NCI-H2227 treated with DMSO at 0.1 percent for 48 hours (cell line): Measurements from ENCODE around the gene CCDC142.
A peak's percentile ranks its signal among the peaks of the same experiment; 100 is the strongest.
"Not testable (repeated sequence)": the region's sequence is repeated elsewhere in the genome, so short reads cannot be mapped to it uniquely, and the experiment has no call there.

Experiments used
- DNase-seq: peaks from one replicate; lab custom pipeline; 2025; lab: John Stamatoyannopoulos, UW

Gene CCDC142

DNA sequence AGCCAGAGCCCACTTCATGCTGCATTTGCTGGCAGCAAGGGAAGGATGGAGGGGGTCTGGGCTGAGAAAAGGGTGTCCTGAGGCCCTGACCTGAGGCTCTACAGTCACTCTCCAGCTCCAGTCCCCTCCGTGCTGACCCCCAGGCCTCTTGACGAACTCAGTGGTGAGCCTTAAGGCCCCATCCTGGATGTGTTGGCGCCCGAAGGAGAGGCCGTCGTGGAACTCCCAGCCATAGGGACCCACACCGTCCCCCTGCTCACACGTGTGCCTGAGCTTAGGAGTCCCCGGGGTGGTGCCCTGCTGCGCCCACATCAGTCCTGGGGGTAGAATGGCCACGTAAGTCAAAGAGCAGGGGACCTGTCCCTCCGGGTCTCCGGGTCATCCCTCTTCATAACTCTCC lies 18.4 kb downstream of the CCDC142 start:
- DNase-seq: no peak

DNA sequence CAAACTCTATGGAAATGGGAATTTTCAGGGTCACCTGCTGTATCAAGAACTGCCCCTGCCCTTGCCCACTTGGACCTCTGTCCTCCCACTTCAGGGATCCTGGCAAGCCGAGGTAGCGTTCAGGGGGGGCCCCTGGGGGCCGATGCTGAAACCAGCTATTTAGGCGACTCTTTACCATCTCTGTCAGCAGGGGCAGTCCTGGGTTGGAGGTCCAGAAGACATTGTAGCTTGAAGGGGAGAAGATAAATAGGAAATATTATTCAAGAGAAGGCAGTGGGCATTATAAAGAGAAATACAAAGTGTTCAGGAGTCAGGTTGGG lies 20.1 kb downstream of the CCDC142 start:
- no peak for DNase-seq

DNA sequence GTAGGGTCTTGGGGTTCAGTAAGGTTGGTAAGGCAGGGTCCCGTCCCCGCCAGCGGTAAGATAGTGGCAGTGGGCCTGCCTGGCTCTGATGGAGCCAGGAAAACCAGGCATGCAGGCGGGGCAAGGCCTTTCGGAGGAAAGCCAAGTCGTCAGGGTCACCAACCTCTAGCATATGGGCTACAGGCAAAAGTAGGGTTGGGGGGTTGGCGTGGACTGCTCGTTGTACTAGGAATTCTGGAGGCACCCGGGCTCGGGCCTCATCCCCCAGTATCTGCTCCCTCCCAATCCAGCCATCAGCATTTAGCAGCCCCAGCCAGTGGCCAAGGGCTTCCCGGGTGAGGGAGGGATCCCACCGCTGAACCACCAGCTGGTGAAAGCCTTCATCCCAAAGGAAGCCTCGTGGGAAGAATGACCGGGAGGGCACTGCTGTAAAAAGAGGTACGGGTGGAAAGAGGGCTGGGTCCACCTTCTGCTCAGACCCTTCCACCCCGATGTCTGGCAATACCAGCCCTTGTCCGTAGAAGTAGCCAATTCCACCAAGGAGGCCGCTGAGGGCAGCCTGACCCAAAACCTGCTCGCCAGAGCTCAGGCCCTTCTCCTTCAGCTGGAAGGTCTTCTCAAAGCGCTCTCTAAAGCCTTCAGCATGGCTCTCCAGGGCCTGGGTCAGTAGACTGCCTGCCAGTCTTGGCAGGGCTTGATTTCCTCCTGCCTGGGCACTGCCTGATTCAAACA lies 20.6 kb downstream of the CCDC142 start:
- no peak for DNase-seq

DNA sequence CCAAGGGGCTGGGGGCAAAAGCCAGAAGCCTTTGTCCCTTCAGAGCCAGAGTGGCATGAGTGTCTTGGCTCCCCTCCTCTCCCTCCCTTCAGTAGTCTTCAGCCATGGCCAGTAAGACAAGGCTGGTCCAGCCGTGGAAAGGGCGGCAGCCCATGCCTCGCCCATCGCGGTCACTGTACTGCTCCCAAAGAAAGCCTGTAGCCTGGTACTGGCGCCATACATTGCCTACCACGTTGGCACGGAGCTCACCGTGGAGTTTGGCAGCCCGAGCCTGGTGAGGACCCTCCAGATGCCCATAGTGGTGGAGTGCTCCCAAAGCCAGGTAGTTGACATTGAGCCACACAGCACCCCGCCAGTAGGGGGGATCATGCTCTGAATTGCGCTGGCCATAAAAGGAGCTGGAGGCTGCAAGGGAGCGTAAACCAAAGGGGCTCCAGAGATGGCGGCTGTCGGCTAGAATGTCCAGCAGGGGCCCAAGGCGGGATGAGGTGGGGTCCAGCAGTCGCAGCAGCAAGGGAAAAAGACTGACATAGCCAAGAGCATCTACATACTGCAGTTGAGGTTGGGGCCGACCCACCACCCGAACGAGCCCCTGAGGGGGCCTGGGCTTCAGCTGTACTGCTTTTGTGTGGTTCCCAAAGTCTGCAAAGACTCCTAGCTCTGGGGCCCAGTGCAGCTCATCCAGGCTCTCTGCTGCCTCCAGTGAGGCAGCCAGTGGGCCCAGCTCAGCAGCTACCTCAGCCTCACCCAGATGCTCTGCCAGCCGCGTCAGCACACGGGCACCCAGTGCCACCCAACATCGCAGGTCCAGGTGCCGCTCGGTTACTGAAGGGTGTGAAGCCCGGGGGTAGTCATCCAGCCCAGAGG lies 21.4 kb downstream of the CCDC142 start:
- DNase-seq: no peak

DNA sequence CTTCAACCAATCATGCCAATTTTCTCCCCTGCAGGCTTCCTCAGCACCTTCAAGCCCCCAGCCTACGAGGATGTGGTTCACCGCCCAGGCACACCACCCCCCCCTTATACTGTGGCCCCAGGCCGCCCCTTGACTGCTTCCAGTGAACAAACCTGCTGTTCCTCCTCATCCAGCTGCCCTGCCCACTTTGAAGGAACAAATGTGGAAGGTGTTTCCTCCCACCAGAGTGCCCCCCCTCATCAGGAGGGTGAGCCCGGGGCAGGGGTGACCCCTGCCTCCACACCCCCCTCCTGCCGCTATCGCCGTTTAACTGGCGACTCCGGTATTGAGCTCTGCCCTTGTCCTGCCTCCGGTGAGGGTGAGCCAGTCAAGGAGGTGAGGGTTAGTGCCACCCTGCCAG lies 22.6 kb downstream of the CCDC142 start:
- DNase-seq: not testable (repeated sequence)

DNA sequence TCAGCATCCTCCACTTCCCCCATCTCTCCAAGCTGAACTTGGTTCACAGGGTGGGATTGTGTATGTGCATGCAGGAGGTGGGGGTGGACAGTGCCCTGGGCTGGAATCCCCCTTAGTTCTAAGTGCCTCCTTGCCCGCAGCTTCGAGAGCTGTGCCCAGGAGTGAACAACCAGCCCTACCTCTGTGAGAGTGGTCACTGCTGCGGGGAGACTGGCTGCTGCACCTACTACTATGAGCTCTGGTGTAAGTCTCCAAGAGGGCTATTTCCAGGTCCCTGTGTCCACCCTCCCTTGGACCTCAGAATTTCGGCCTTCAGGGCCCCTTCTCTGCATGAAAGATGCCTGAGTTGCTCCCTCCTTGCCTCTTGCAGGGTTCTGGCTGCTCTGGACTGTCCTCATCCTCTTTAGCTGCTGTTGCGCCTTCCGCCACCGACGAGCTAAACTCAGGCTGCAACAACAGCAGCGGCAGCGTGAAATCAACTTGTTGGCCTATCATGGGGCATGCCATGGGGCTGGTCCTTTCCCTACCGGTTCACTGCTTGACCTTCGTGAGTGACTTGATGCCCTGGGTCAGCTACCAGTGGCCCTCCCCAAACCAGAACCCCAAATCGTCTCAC lies 23.2 kb downstream of the CCDC142 start:
- not testable (repeated sequence) for DNase-seq

DNA sequence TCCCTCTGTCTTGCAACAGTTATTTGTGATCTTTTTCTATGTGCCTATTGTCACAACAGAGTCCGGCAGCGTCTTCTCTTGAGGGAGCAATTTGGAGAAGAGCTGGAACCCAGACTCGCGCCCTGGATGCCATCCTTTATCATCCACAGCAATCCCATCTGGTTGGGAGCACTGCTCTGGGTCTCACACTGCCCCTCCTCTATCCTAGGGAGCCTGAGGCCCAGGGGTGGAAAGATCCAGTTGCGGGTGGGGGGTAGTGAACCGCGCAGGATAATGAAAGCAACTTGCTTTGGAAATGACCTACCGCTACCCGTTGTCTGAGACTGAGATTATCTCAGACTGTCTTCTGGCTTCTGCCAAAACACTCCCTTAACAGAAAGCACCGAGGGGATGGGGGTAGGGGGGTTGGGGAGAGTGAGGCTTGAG lies 23.8 kb downstream of the CCDC142 start:
- no peak for DNase-seq

DNA sequence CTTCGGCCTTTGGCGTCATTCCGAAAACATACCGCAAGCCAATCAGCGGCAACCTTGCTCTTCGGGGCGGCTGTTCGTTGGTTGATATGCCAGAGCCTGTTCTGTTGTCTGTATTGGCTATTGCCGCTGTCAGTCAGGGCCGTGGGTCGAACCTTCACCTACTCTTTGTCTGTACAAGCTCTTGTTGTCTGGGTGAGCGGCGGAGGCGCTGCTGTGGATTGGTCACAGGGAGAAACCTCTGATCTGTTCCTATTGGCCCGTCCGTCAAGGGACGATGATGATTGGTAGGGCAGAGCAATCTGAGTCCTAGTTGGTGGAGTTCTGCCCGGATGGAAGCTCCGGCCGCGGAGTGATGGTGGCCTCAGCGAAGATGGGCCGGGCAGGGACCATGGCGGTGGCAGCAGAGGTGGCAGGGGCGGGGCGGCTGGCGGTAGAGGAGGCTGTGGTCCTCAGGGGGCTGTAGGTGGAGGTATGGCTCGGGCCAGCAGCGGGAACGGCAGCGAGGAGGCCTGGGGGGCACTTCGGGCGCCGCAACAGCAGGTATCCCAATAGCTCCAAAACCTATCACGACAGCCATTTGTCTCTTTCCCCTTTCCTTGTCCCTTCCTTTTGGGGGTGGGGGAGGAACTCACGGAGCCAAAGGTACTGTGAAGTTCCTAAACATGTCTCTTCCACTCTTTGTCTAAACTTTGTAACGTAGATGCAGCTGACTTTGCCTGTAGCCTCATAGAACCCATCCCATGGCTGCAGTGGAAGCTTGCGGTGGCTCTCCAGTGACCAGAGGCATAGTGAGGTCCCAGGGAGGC lies 24.5 kb downstream of the CCDC142 start, which contains the start of gene WBP1:
TSS of gene WBP1 (plus strand) at position 307 of the 806 bp plus-strand sequence. CDS start at position 472, 165 bp downstream.
- DNase-seq: peak; percentile 100

DNA sequence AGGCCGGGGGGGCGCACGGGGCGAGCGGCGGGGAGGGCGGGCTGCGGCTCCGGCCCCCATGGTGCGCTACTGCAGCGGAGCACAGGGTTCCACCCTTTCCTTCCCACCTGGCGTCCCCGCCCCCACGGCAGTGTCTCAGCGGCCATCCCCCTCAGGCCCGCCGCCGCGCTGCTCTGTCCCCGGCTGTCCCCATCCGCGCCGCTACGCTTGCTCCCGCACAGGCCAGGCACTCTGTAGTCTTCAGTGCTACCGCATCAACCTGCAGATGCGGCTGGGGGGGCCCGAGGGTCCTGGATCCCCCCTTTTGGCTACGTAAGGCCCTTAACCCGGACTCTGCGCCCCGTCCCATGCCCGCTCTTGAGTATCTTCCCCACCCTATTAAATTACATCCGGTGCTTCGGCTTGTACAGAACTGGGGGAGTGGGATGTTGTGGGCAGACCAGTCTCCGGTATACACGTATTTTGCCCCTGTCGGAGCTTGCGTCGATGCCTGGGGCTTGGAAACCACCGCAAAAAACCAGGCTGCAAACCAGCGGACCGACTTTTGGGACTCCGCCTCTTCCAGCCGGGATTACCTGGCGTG lies 25.2 kb downstream of the CCDC142 start:
- DNase-seq: peak; percentile 88

DNA sequence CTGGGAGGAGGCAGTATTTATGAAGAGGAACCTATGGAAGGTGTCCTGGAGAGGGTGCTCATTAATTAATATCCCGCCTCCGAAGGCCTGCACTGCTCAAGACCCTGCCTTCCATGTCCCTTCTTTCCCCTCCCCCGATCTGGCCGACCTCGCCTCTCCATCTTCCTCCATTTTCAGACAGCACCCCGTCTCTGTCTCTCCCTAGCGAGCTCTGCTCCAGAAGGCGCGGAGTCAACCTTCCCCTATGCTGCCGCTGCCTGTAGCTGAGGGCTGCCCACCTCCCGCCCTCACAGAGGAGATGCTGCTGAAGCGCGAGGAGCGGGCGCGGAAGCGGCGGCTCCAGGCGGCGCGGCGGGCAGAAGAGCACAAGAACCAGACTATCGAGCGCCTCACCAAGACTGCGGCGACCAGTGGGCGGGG lies 25.7 kb downstream of the CCDC142 start:
- no peak for DNase-seq

DNA sequence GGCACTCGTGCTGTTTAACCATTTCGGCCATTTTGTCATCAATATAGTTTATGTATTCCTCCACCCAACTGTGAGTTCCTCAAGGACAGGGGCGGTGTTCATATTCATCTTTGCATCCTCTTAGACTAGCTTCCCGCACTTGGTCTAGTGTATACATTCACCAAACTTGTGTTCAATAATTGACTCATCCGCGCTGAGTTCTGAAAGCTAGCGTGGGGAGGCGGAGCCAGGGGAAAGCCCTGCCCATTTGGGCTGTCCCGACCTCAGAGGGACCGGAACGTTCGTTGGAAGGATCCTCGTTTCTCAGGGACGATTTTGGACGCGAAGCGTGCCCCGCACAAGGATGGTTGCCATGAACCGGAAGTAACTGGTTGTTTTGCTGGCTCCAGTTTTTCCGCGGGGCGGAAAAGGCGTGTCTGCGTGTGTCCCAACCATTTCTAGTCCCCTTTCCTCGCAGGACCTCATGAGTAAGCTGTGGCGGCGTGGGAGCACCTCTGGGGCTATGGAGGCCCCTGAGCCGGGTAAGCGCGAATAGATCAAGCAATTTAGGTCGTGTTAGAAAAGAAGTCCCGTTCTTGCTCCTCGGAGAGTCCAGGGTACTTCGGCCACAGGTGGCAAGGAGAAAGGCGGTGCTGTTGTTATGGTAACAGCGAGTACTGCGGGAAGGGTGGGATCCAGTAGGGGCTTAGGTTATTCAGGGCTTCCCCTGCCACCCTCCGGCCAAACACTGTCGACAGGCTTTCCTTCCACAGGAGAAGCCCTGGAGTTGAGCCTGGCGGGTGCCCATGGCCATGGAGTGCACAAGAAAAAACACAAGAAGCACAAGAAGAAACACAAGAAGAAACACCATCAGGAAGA lies 27.9 kb downstream of the CCDC142 start, which contains the start of gene INO80B:
TSS of gene INO80B (plus strand) at position 434 of the 858 bp plus-strand sequence. CDS start at position 464, 30 bp downstream.
- DNase-seq: peak; percentile 99

DNA sequence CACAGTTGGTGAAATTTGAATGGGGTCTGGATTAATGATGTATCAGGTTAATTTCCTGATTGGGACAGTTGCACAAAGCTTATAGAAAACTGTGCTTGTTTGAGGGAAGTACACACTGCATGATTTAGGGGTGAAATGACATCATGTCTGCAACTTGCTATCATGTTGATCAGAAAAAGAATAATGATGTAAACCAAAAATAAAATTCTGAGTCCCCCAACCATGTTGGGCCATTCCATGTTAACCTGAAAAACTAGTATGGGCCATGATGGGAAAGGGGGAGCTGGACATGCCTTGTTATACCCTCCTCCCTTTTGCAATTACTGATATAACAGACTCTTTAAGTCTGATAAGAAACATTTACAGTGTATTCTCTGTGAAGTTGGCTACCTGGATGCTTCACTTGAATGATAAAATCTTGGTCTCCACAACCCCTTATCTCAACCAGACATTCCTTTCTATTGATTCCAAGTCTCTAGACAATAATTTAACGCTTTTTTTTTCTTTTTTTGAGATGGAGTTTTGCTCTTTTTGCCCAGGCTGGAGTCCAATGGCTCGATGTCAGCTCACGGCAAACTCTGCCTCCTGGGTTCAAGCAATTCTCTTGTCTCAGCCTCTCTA lies 32.1 kb downstream of the CCDC142 start:
- no peak for DNase-seq

DNA sequence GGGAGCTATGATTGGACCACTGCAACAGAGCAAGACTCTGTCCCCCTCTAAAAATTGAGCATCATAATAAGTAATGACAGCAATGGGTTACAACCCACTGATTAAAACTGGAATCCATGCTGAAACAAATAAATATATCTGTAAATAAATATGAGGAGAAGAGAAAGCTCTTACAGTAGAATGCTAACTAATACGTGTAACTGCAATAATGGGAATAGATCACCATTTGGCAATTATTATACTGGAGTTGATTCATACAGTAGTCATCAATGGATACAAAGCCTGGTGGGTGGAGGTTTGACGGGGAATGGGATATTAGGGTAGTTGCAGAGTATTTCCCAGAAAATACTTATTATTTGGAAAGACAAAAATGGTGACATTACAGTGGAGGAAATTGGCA lies 34.0 kb downstream of the CCDC142 start:
- no peak for DNase-seq

DNA sequence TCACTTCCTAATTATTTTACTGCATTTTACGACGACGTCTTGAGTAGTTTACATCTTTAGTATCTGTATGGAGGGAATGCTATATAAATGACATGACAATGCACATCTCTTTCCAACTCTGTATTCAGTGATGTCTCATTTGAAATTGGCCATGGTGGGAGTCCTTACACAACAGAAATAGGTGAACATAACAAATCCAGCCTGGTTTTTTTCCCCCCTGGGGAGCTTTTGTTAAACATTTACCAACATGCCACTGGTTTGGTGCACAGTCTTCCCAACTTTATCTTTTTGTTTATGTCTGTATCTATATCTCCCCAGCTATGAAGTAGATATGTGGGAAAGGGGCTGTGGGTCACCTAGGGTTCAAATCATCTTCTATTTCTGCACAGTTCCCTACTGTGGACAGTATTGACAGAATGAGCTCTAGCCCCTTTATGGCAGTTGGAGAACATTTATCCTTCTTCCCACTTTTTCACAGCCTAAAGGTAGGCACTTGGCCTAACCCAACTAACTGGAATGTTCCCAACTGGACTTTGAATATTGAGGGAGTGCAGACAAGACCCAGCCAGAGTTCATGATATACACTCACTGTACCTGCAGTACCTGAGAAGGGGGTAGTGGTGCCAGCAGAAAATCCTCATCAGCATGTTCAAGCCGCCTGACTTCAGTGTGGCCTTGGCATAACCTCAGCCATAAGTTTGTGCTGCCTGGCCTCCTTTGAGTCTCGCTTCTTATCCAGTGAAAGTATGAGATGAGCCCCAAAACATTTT lies 35.4 kb downstream of the CCDC142 start:
- no peak for DNase-seq

DNA sequence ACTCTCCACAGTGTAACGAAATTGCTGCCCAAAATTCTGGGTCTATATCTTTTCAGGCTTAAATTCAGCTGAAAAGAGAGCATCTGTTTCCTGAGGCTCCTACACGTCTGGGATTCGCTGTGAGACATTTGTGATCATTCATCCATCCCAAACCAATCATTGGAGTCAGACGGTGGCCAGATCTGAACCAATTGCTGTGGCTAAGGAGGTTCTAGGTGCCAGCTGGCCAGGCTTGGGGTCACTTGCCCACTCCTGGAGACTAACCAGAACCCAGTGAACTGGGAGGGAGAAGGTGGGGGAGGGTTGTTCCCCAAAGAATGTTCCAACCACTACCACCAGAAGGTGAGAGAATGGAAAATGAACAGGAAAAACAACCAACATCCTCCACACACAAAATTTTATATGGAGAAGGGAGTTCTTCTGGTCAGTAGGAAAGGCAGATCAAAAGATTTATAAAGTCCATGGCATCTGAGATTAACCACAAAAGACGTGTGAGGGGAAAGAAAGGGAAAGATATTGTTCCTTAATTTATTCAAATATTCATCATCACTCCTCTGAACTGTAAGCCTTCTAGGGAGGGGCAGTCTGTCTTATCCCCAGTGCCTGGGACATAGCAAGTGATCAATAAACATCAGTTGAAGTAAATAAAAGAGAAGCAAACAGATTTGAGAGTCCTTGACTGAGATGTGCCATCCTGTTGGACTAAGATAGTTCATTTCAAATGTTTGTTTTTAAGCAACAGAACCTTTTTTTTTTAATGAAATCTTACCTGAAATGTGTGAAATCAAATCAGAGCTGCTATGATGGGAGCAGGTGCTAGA lies 38.1 kb downstream of the CCDC142 start:
- no peak for DNase-seq

DNA sequence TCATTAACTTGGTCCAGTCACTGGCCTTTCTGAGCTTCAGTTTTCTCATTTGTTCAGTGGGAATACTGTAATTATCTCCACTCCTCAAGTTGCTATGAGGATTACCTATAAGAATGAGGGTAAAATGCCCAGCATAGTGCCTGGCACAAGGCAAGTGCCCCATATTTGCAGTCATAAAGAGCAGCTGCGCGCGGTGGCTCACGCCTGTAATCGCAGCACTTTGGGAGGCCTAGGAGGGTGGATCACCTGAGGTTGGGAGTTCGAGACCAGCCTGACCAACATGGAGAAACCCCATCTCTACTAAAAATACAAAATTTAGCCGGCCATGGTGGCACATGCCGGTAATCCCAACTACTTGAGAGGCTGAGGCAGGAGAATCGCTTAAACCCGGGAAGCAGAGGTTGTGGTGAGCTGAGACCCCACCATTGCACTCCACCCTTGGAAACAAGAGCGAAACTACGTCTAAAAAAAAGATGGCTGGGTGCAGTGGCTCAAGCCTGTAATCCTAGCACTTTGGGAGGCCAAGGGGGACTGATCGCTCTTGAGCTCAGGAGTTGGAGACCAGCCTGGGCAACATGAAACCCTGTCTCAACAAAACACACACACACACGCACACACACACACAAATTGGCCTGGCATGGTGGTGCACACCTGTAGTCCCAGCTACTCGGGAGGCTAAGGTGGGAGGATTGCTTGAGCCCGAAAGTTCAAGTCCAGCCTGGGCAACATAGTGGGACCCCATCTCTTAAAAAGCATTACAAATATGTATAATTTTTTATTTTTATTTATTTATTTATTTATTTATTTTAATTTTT lies 40.1 kb downstream of the CCDC142 start:
- not testable (repeated sequence) for DNase-seq

DNA sequence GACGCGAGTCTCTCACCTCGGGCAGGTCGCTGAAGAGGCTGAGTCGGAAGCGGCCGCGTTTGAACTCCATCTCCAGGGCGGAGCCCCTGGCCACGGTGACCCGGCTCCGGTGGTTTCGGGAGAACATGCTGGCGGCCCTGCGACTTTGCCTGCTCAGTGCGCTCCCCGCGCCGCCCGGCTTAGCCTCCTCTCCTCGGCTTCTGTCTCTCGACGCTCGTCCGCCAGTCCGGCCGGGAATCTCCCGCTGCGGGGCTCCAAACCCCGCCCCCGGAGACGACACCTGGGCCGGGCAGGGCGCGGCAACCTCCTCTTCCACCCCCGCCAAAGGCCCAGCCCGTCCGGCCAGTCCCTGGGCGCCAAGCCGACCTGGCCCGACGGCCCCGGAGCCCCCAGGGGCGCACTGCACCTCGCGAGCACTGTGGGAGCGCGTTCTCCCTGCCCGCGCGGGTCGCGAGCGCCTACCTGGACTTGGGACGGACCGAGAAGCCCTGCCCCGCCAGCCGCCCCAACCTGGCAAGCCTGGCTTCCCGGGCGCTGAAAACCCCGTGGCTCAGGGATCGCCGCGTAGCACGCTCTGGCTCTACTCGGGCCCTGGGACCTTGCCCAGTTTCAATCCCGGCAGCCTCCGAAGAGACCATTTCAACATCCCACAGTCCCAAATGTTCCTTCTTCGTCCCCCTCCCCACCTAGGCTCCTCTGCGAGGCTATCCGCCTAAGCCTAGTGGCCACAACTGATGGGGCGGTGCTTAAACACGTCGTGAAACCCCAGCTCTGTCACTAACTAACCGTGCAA lies 40.9 kb downstream of the CCDC142 start, which contains the start of gene RTKN:
TSS of gene RTKN (minus strand) at position 248 of the 793 bp plus-strand sequence. CDS start at position 127, 121 bp downstream.
- no peak for DNase-seq
